ENCODE measurements around the gene WWC2. TPM values are rescaled to one million over a fixed set of nuclear protein-coding genes. Genes with fewer than 3 reads are reported as not detected.

Gene WWC2
- total RNA-seq, 4 donors from 2014 or later, result 7.4 to 24.8 (median 8.0) TPM

GRCh38 chr4:183071222-183071621 lies 27.8 kb upstream of the WWC2 start:
- intact Hi-C loops (cut with DNase I), result loop anchor here (5.0 kb wide), 1 partner anchor 191 kb away; no protein-coding TSS in a partner anchor
- no peak for TF ChIP-seq POLR2A (IDR thresholded peaks at IDR 0.05)
- TF ChIP-seq, protein P1, sequence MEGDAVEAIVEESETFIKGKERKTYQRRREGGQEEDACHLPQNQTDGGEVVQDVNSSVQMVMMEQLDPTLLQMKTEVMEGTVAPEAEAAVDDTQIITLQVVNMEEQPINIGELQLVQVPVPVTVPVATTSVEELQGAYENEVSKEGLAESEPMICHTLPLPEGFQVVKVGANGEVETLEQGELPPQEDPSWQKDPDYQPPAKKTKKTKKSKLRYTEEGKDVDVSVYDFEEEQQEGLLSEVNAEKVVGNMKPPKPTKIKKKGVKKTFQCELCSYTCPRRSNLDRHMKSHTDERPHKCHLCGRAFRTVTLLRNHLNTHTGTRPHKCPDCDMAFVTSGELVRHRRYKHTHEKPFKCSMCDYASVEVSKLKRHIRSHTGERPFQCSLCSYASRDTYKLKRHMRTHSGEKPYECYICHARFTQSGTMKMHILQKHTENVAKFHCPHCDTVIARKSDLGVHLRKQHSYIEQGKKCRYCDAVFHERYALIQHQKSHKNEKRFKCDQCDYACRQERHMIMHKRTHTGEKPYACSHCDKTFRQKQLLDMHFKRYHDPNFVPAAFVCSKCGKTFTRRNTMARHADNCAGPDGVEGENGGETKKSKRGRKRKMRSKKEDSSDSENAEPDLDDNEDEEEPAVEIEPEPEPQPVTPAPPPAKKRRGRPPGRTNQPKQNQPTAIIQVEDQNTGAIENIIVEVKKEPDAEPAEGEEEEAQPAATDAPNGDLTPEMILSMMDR (IDR thresholded peaks at IDR 0.05), result no peak
- Histone ChIP-seq H3K4me3 (no peak overlapping the region), H3K27ac (no peak overlapping the region), H3K9me3 (no peaks in the 10 kb centered on the region), H3K27me3 (no peaks in the 10 kb centered on the region), H3K4me1 (no peaks in the 10 kb centered on the region), H3K36me3 (no peaks in the 10 kb centered on the region)
- DNase-seq, result no peak

DNA sequence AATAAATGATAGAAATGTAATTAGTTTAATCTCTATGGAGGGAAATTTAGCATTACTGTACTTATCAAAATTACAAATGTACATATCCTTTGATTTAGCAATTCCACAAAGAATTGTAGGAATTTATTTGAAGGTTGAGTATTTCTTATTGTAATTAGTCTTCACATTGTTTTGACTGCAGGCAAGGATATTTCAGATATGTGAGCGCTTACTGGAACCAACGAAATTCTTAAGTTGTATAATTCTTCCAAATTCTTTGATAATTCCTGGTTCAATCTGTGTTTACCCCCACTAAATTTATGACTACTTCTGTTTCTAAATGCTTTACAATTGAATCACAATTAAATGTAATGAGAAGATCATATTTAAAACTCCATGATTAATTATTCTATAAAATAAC lies 26.9 kb upstream of the WWC2 start:
- no peak for TF ChIP-seq POLR2A (IDR thresholded peaks at IDR 0.05)
- TF ChIP-seq, protein P1 (IDR thresholded peaks at IDR 0.05), result no peak
- DNase-seq, result no peak
- Histone ChIP-seq H3K36me3 (no peaks in the 10 kb centered on the region), H3K27me3 (no peaks in the 10 kb centered on the region), H3K9me3 (no peaks in the 10 kb centered on the region), H3K27ac (no peak overlapping the region), H3K4me3 (no peak overlapping the region), H3K4me1 (no peaks in the 10 kb centered on the region)
- WGBS, 2 donors, result 85 to 87% methylated on average over 2 of the region's 2 CpGs
- intact Hi-C loops (cut with DNase I), result loop anchor here (5.0 kb wide), 1 partner anchor 190 kb away; no protein-coding TSS in a partner anchor

- Histone ChIP-seq H3K27ac (no peak overlapping the region), H3K4me1 (no peaks in the 10 kb centered on the region), H3K36me3 (no peaks in the 10 kb centered on the region), H3K9me3 (no peaks in the 10 kb centered on the region), H3K27me3 (no peaks in the 10 kb centered on the region), H3K4me3 (no peak overlapping the region)
- TF ChIP-seq, protein P1 (IDR thresholded peaks at IDR 0.05), result no peak
- TF ChIP-seq POLR2A (IDR thresholded peaks at IDR 0.05), result no peak
- WGBS, 2 donors, result 34 to 37% methylated on average over 2 of the region's 2 CpGs
- intact Hi-C loops (cut with DNase I), result loop anchor here (5.0 kb wide), 1 partner anchor 189 kb away; no protein-coding TSS in a partner anchor
- no peak for DNase-seq
Observed at GRCh38 chr4:183073838-183074145, 25.3 kb upstream of the WWC2 start.

DNA sequence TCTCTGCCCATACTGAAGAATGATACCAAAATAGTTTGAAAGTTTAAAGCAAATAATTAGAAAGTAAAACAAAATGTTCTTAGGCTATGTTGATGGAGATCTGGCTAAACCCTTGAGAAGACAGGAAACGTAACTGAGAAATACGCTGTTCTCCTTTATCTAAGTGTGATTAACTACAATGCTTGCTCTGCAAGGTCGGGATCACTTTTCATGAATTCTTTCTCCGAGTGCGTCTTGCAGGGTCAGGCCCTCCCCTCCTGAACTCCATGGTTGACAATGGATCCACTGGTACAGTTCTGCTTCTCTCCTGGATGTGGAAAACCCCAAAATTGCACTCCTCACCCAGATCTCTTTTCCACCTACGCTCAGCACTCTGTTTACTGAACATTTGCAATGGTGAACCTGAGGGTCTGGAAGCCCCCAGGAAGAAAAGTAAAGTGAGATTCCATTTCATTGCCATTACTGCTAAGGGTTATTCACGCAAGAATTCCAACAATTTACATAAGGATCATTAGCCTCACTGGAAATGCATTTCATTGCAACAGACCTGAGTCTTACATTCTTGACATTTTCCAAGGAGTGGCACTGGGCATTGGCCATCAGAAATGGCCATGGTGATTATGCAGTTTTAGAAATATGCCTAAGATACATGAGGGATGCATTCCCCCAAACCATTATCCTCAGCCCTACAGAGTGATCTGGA lies 24.6 kb upstream of the WWC2 start:
- no peak for DNase-seq
- 85% methylated on average over 7 of the region's 7 CpGs for WGBS, 2 donors
- no peaks in the 10 kb centered on the region for H3K27me3 ChIP-seq
- intact Hi-C loops (cut with DNase I), result loop anchor here (5.0 kb wide), 1 partner anchor 188 kb away; no protein-coding TSS in a partner anchor
- H3K9me3 ChIP-seq, result no peaks in the 10 kb centered on the region
- no peaks in the 10 kb centered on the region for H3K4me1 ChIP-seq
- H3K36me3 ChIP-seq, result no peaks in the 10 kb centered on the region
- H3K27ac ChIP-seq, result no peak overlapping the region
- TF ChIP-seq, protein P1 (IDR thresholded peaks at IDR 0.05), result no peak
- TF ChIP-seq POLR2A (IDR thresholded peaks at IDR 0.05), result no peak
- H3K4me3 ChIP-seq, result no peak overlapping the region

DNA sequence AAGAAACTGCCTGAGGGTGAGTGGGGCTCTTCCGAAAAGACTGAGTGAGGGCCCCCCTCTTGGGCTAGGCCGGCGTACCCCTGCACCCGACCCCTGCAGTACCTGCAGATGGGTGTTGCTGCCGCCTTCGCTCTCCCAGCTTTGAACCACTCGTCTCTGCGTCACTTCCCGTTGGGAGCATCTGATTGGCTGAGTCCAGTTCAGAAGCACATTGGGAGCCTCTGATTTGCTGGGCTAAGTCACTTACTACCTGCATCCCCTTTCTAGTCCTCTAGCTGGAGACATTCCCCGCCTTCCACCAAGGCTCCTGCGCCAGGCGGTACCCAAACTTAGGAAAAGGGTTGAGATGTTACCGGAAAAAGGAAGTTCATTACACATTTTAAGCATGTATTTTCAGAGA lies 20.4 kb upstream of the WWC2 start:
- Histone ChIP-seq H3K4me1 (no peaks in the 10 kb centered on the region), H3K9me3 (no peaks in the 10 kb centered on the region), H3K27me3 (no peaks in the 10 kb centered on the region), H3K4me3 (no peak overlapping the region), H3K36me3 (no peaks in the 10 kb centered on the region), H3K27ac (no peak overlapping the region)
- 92 to 94% methylated on average over 11 to 13 of the region's 13 CpGs for WGBS, 2 donors
- TF ChIP-seq, protein P1 (IDR thresholded peaks at IDR 0.05), result no peak
- TF ChIP-seq POLR2A (IDR thresholded peaks at IDR 0.05), result no peak
- DNase-seq, result no peak
- intact Hi-C loops (cut with DNase I), result loop anchor here (5.0 kb wide), 1 partner anchor 174 kb away; no protein-coding TSS in a partner anchor

Measured in esophagus squamous epithelium (tissue), 5 donors.